Trophoblast cell (in vitro differentiated cells and primary cell): ENCODE data around the gene IL18R1.

Experiments used
- DNase-seq, 2 donors: peaks; one replicate each; pipeline ENCODE4 v3.0.0-alpha.2; 2016
- H2AFZ ChIP-seq: 2 replicates; pipeline ENCODE4 v1.6.1; 2013; ENCODE audit warnings: low read length, moderate library complexity, mild to moderate bottlenecking; ENCODE audit not compliant: insufficient read depth, poor library complexity
- H2AK5ac ChIP-seq: 2 replicates; pipeline ENCODE4 v1.6.1; 2013; ENCODE audit warnings: mild to moderate bottlenecking, low read length
- H2BK120ac ChIP-seq: 2 replicates; pipeline ENCODE4 v1.6.1; 2013; ENCODE audit warnings: low read length, mild to moderate bottlenecking, moderate library complexity; ENCODE audit not compliant: insufficient read depth, poor library complexity
- H2BK12ac ChIP-seq: 2 replicates; pipeline ENCODE4 v1.6.1; 2013; ENCODE audit warnings: mild to moderate bottlenecking, low read length, moderate library complexity
- H2BK5ac ChIP-seq: 2 replicates; pipeline ENCODE4 v1.6.1; 2013; ENCODE audit warnings: low read length, low read depth, moderate library complexity, mild to moderate bottlenecking; ENCODE audit not compliant: poor library complexity
- H3K14ac ChIP-seq: 2 replicates; pipeline ENCODE4 v1.6.1; 2013; ENCODE audit warnings: mild to moderate bottlenecking, low read length
- H3K18ac ChIP-seq: 2 replicates; pipeline ENCODE4 v1.6.1; 2013; ENCODE audit warnings: mild to moderate bottlenecking, low read length
- H3K23ac ChIP-seq: 2 replicates; pipeline ENCODE4 v1.6.1; 2013; ENCODE audit warnings: low read length
- H3K27ac ChIP-seq: 2 replicates; pipeline ENCODE4 v1.5.1; 2013; ENCODE audit warnings: low read depth, mild to moderate bottlenecking, inconsistent platforms, low read length, moderate library complexity
- H3K27me3 ChIP-seq: 2 replicates; pipeline ENCODE4 v1.6.1; 2013; ENCODE audit warnings: inconsistent platforms, mild to moderate bottlenecking, low read length, moderate library complexity; ENCODE audit not compliant: insufficient read depth
- H3K36me3 ChIP-seq, 2 experiments: 1 replicate in 1 of 2; 2 replicates in 1 of 2; pipeline ENCODE4 v1.6.1; 2013; ENCODE audit warnings: low read length in 2 of 2, mild to moderate bottlenecking in 2 of 2, moderate library complexity in 1 of 2; ENCODE audit not compliant: insufficient read depth in 2 of 2, control insufficient read depth in 1 of 2
- H3K4ac ChIP-seq: 2 replicates; pipeline ENCODE4 v1.6.1; 2013; ENCODE audit warnings: low read depth, mild to moderate bottlenecking, low read length, moderate library complexity
- H3K4me1 ChIP-seq, 2 experiments: 1 replicate in 1 of 2; 2 replicates in 1 of 2; pipeline ENCODE4 v1.6.1; 2013; ENCODE audit warnings: low read length in 2 of 2, mild to moderate bottlenecking in 2 of 2, moderate library complexity in 1 of 2; ENCODE audit not compliant: insufficient read depth in 2 of 2, control insufficient read depth in 1 of 2
- H3K4me2 ChIP-seq: 2 replicates; pipeline ENCODE4 v1.6.1; 2013; ENCODE audit warnings: inconsistent platforms, mild to moderate bottlenecking, low read length, moderate library complexity
- H3K4me3 ChIP-seq: 2 replicates; pipeline ENCODE4 v1.5.1; 2013; ENCODE audit warnings: mild to moderate bottlenecking, low read depth, low read length, inconsistent platforms
- H3K79me1 ChIP-seq: one replicate; pipeline ENCODE4 v1.6.1; 2013; ENCODE audit warnings: low read length
- H3K79me2 ChIP-seq: 2 replicates; pipeline ENCODE4 v1.6.1; 2013; ENCODE audit warnings: low read length, mild to moderate bottlenecking; ENCODE audit not compliant: control insufficient read depth, insufficient read depth, poor library complexity
- H3K9ac ChIP-seq: 2 replicates; pipeline ENCODE4 v1.6.1; 2013; ENCODE audit warnings: mild to moderate bottlenecking, low read length
- H3K9me3 ChIP-seq: 2 replicates; pipeline ENCODE4 v1.6.1; 2013; ENCODE audit warnings: low read depth, mild to moderate bottlenecking, control low read depth, inconsistent platforms, low read length; ENCODE audit not compliant: insufficient read depth
- H4K12ac ChIP-seq: 2 replicates; pipeline ENCODE4 v1.6.1; 2013; ENCODE audit warnings: low read depth, mild to moderate bottlenecking, low read length, moderate library complexity
- H4K8ac ChIP-seq: 2 replicates; pipeline ENCODE4 v1.6.1; 2013; ENCODE audit warnings: low read depth, mild to moderate bottlenecking, low read length, moderate library complexity
- H4K91ac ChIP-seq: one replicate; pipeline ENCODE4 v1.6.1; 2013; ENCODE audit warnings: low read depth, mild to moderate bottlenecking, low read length, moderate library complexity
- WGBS: extraction: QIAGEN DNeasy Blood & Tissue Kit; methylation state at CpG from one replicate; pipeline ENCODE4 v1.1.7; 2013; ENCODE audit warnings: missing lambda C conversion rate; ENCODE audit not compliant: insufficient read length, insufficient coverage; ENCODE audit errors: extremely low coverage; 5-methylcytosine and 5-hydroxymethylcytosine counted together

IL18R1 gene

GRCh38 chr2:102313471-102313870, 42.1 kb upstream of the IL18R1 start:
- H4K91ac ChIP-seq: no peak overlapping the region
- peaks cover 4% of the 10 kb centered on the region for H3K9me3 ChIP-seq
- H3K36me3 ChIP-seq: no peaks in the 10 kb centered on the region
- no peak overlapping the region for H3K9ac ChIP-seq
- H3K27me3 ChIP-seq: no peaks in the 10 kb centered on the region
- WGBS: no CpG with 5 or more reads among the region's 8 CpGs
- H3K4me3 ChIP-seq: peak overlapping the region; percentile 65
- H3K79me1 ChIP-seq: no peaks in the 10 kb centered on the region
- no peak overlapping the region for H2BK5ac ChIP-seq
- peak overlapping the region; percentile 86 for H3K23ac ChIP-seq
- no peaks in the 10 kb centered on the region for H3K4me1 ChIP-seq
- H3K4ac ChIP-seq: no peak overlapping the region
- H4K8ac ChIP-seq: no peak overlapping the region
- H3K18ac ChIP-seq: no peak overlapping the region
- H2AK5ac ChIP-seq: no peak overlapping the region
- no peak for DNase-seq
- no peak overlapping the region for H2AFZ ChIP-seq
- no peak overlapping the region for H2BK120ac ChIP-seq
- H2BK12ac ChIP-seq: no peak overlapping the region
- H3K27ac ChIP-seq: no peak overlapping the region
- H3K14ac ChIP-seq: no peak overlapping the region
- no peaks in the 10 kb centered on the region for H3K79me2 ChIP-seq
- H3K4me2 ChIP-seq: no peak overlapping the region
- no peak overlapping the region for H4K12ac ChIP-seq

- Histone ChIP-seq H4K12ac (no peak overlapping the region), H3K23ac (no peak overlapping the region), H3K4me1 (no peaks in the 10 kb centered on the region), H3K4ac (no peak overlapping the region), H3K9me3 (peaks cover 4% of the 10 kb centered on the region), H4K91ac (no peak overlapping the region), H2AFZ (no peak overlapping the region), H3K36me3 (no peaks in the 10 kb centered on the region), H2BK12ac (no peak overlapping the region), H2BK5ac (no peak overlapping the region), H3K18ac (no peak overlapping the region), H3K79me2 (no peaks in the 10 kb centered on the region), H3K14ac (no peak overlapping the region), H3K9ac (no peak overlapping the region), H2BK120ac (no peak overlapping the region), H3K4me2 (no peak overlapping the region), H3K79me1 (no peaks in the 10 kb centered on the region), H4K8ac (no peak overlapping the region), H2AK5ac (no peak overlapping the region), H3K27ac (no peak overlapping the region), H3K4me3 (no peak overlapping the region), H3K27me3 (no peaks in the 10 kb centered on the region)
- DNase-seq: no peak
- no CpG with 5 or more reads among the region's 3 CpGs for WGBS
These were observed 41.6 kb upstream of the IL18R1 start for GRCh38 chr2:102313950-102314349.

- Histone ChIP-seq H2BK12ac (no peak overlapping the region), H3K14ac (no peak overlapping the region), H4K91ac (no peak overlapping the region), H3K9ac (no peak overlapping the region), H3K4me3 (no peak overlapping the region), H3K79me2 (no peaks in the 10 kb centered on the region), H3K4ac (no peak overlapping the region), H3K4me2 (no peak overlapping the region), H3K4me1 (no peaks in the 10 kb centered on the region), H3K18ac (no peak overlapping the region), H2BK120ac (no peak overlapping the region), H3K79me1 (no peaks in the 10 kb centered on the region), H2BK5ac (no peak overlapping the region), H4K8ac (no peak overlapping the region), H2AFZ (no peak overlapping the region), H4K12ac (no peak overlapping the region), H3K27ac (no peak overlapping the region), H3K36me3 (no peaks in the 10 kb centered on the region), H2AK5ac (no peak overlapping the region), H3K23ac (no peak overlapping the region), H3K27me3 (no peaks in the 10 kb centered on the region), H3K9me3 (peaks cover 4% of the 10 kb centered on the region)
- no peak for DNase-seq
- no CpG with 5 or more reads among the region's 2 CpGs for WGBS
These were observed 39.7 kb upstream of the IL18R1 start for GRCh38 chr2:102315921-102316320.

- Histone ChIP-seq H3K23ac (no peak overlapping the region), H4K12ac (no peak overlapping the region), H4K8ac (no peak overlapping the region), H3K4me3 (no peak overlapping the region), H3K79me1 (no peaks in the 10 kb centered on the region), H3K4me2 (no peak overlapping the region), H3K18ac (no peak overlapping the region), H2BK12ac (no peak overlapping the region), H3K4ac (no peak overlapping the region), H2BK5ac (no peak overlapping the region), H2AFZ (no peak overlapping the region), H4K91ac (no peak overlapping the region), H3K27ac (no peak overlapping the region), H2AK5ac (no peak overlapping the region), H3K36me3 (no peaks in the 10 kb centered on the region), H3K27me3 (no peaks in the 10 kb centered on the region), H3K79me2 (no peaks in the 10 kb centered on the region), H3K14ac (no peak overlapping the region), H3K9ac (no peak overlapping the region), H3K9me3 (peaks cover 4% of the 10 kb centered on the region), H2BK120ac (no peak overlapping the region), H3K4me1 (peaks cover 0 to 3% of the 10 kb centered on the region in 2 experiments)
- DNase-seq: peak; percentile 8 to 49
- WGBS: no CpG with 5 or more reads among the region's 2 CpGs
These were observed 37.9 kb upstream of the IL18R1 start for GRCh38 chr2:102317715-102318114.
